Gastrocnemius medialis (tissue), 4 donors: ENCODE results near the gene GBX1.

Experiments
- POLR2A ChIP-seq, 2 donors: fragments of 450-650 bp; IDR thresholded peaks; one replicate each; pipeline ENCODE4 v1.6.1; 2017; ENCODE audit warnings: antibody characterized with exemption in 2 of 2, mild to moderate bottlenecking in 2 of 2, moderate library complexity in 2 of 2
- TF ChIP-seq, protein P1 (sequence below), 5 experiments: fragments of 450-650 bp in 3 of 5; fragments of 200-600 bp in 2 of 5; sonication (generic) in 2 of 5; IDR thresholded peaks in 4 of 5; conservative IDR thresholded peaks in 1 of 5; 1 replicate in 4 of 5; 2 replicates in 1 of 5; pipeline ENCODE4 v1.5.1; 2016 to 2019; ENCODE audit warnings: antibody characterized with exemption in 5 of 5, mild to moderate bottlenecking in 3 of 5, moderate library complexity in 3 of 5

GRCh38 chr7:151201751-151202150 lies 34.3 kb upstream of the GBX1 start:
- no peak for TF ChIP-seq POLR2A (IDR thresholded peaks at IDR 0.05)
- TF ChIP-seq, protein P1, sequence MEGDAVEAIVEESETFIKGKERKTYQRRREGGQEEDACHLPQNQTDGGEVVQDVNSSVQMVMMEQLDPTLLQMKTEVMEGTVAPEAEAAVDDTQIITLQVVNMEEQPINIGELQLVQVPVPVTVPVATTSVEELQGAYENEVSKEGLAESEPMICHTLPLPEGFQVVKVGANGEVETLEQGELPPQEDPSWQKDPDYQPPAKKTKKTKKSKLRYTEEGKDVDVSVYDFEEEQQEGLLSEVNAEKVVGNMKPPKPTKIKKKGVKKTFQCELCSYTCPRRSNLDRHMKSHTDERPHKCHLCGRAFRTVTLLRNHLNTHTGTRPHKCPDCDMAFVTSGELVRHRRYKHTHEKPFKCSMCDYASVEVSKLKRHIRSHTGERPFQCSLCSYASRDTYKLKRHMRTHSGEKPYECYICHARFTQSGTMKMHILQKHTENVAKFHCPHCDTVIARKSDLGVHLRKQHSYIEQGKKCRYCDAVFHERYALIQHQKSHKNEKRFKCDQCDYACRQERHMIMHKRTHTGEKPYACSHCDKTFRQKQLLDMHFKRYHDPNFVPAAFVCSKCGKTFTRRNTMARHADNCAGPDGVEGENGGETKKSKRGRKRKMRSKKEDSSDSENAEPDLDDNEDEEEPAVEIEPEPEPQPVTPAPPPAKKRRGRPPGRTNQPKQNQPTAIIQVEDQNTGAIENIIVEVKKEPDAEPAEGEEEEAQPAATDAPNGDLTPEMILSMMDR (IDR thresholded peaks at IDR 0.05 in 4 of 5, conservative IDR thresholded peaks at IDR 0.05 in 1 of 5): no peak
